Forelimb muscle (tissue), 1 donor: ENCODE results near the gene LCE2C. TPM values are rescaled to one million over a fixed set of nuclear protein-coding genes. Genes with fewer than 3 reads are reported as not detected.

Experiments
- DNase-seq: peaks from one replicate; pipeline ENCODE4 v3.0.0-alpha.2; 2013; ENCODE audit warnings: low read depth
- polyA plus RNA-seq: library from polyadenylated mRNA; unstranded; fragments of 120-200 nt; gene quantifications from one replicate; pipeline ENCODE4 v1.2.1, GENCODE V29; 2013; ENCODE audit not compliant: insufficient read length

Gene LCE2C
- polyA plus RNA-seq, 1 donor, result not detected

- no peak for DNase-seq
These were observed 50.2 kb downstream of the LCE2C start for GRCh38 chr1:152725261-152725660.

Other genes with a start within 250 kb of the LCE2C start
- not detected for gene LCE5A, start 164.5 kb upstream of the LCE2C start, polyA plus RNA-seq
- not detected for gene CRCT1, start 160.8 kb upstream of the LCE2C start, polyA plus RNA-seq
- not detected for gene LCE3E, start 108.5 kb upstream of the LCE2C start, polyA plus RNA-seq
- not detected for gene LCE3D, start 94.8 kb upstream of the LCE2C start, polyA plus RNA-seq
- gene LCE3C, start 75.0 kb upstream of the LCE2C start, polyA plus RNA-seq, result not detected
- not detected for gene LCE3B, start 61.5 kb upstream of the LCE2C start, polyA plus RNA-seq
- gene LCE3A, start 52.2 kb upstream of the LCE2C start, polyA plus RNA-seq, result not detected
- not detected for gene LCE2D, start 11.9 kb upstream of the LCE2C start, polyA plus RNA-seq
- gene LCE2B, start 10.8 kb downstream of the LCE2C start, polyA plus RNA-seq, result not detected
- not detected for gene LCE2A, start 23.1 kb downstream of the LCE2C start, polyA plus RNA-seq
- not detected for gene LCE4A, start 32.9 kb downstream of the LCE2C start, polyA plus RNA-seq
- not detected for gene KPRP, start 82.7 kb downstream of the LCE2C start, polyA plus RNA-seq
- gene LCE1F, start 99.9 kb downstream of the LCE2C start, polyA plus RNA-seq, result not detected
- gene LCE1E, start 111.0 kb downstream of the LCE2C start, polyA plus RNA-seq, result not detected
- gene LCE1D, start 121.4 kb downstream of the LCE2C start, polyA plus RNA-seq, result not detected
- gene LCE1C, start 131.4 kb downstream of the LCE2C start, polyA plus RNA-seq, result not detected
- gene LCE1B, start 136.7 kb downstream of the LCE2C start, polyA plus RNA-seq, result not detected
- not detected for gene LCE1A, start 152.2 kb downstream of the LCE2C start, polyA plus RNA-seq
- not detected for gene LCE6A, start 167.6 kb downstream of the LCE2C start, polyA plus RNA-seq
- gene LCE7A, start 184.7 kb downstream of the LCE2C start, polyA plus RNA-seq, result not detected
- not detected for gene SMCP, start 203.0 kb downstream of the LCE2C start, polyA plus RNA-seq
- not detected for gene IVL, start 233.3 kb downstream of the LCE2C start, polyA plus RNA-seq